Activated gamma-delta T cell (primary cell): ENCODE data around the gene CABP2.

Experiments
- DNase-seq: peaks from one replicate; lab custom pipeline; 2025; lab: John Stamatoyannopoulos, UW

Gene CABP2

DNA sequence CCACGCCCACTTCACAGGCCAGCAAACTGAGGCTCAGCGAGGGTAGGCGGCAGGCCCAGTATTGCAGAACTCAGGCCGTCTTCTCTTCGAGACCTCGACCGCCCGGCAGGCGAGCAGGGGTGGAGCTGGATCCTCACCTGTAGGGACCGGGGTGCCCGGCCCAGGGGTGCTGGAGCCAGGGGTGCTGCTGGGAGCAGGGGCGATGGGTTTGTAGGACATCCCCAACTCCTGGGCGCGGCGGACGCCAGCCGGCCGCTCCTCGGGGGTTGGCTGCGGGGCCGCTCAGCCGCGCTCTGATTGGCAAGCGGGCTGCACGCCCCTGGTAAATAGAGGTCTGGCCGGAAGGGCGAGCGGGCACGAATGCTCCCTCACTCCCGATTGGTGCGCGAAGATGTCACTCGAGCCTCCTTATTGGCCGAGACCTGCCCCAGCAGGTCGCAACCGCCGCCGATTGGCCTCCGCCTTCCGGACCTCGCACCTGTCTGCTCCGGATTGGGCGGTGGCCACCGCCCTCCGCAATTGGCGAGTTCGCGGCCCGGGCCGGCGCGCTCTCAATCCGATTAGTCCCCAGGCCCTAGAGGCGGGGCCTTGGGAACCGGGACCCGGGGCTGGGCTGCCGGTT lies 15.3 kb downstream of the CABP2 start, which contains the start of gene CDK2AP2:
TSS of gene CDK2AP2 (minus strand) at position 299 of the 622 bp plus-strand sequence. CDS start at position 219, 80 bp downstream.
- peak; percentile 97 for DNase-seq

DNA sequence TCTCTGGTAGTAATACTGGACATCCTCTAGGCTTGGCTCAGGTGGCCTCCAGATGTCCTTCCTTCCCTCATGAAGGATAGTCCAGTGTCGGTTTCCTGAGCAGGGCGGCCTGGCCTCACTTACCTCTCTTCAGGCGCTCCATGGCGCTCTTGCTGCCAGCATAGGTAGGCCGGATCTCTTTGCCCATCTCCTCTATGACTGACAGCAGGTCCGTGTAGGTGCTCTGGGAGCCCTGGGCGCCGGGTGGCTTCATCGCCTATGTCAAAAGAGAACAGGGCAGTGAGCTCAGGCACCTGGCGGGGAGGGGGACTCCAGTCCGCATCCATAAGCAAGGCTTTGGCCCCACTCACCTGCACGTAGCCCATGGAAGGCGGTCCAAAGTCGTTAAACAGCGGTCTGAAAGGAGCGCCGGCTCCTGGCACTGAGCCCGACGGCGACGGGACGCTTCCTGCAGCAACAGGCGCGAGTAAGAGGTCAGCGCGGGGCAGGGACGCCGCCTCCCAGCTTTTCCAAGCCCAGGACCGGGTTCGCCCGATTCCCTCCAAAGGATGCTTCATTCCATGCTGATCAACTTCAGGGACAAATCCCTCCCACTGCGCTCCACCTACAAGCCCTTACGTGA lies 15.9 kb downstream of the CABP2 start:
- no peak for DNase-seq

DNA sequence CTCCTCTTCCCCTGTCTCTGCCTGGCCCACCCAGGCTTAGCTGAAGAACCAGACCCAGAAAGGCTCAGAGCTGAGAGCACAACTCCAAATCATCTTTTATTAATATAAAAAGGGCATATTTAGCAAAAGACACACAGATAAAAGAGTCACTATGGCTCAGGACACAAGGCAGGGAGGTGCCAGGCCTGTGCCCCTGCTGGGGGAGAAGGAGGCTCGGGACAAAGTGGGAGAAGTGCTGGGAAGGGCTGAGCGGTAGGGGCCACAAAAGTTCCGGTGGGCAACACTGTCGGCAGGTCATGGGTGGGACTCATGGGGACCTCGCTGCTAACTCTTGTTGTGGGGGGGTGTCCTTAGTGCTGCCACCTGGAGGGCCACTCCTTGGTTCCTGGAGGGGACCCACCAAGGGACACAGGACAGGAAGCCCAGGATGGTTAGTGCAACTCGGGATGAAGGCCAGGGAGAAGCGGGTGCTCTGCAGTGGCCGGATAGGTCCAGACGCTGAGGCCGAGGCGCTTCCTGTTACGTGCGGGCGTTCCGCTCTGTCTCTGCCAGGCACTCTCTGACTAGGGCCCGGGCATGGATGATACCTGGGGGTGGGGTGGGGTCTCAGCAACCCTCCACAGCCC lies 16.7 kb downstream of the CABP2 start:
- DNase-seq, result no peak

DNA sequence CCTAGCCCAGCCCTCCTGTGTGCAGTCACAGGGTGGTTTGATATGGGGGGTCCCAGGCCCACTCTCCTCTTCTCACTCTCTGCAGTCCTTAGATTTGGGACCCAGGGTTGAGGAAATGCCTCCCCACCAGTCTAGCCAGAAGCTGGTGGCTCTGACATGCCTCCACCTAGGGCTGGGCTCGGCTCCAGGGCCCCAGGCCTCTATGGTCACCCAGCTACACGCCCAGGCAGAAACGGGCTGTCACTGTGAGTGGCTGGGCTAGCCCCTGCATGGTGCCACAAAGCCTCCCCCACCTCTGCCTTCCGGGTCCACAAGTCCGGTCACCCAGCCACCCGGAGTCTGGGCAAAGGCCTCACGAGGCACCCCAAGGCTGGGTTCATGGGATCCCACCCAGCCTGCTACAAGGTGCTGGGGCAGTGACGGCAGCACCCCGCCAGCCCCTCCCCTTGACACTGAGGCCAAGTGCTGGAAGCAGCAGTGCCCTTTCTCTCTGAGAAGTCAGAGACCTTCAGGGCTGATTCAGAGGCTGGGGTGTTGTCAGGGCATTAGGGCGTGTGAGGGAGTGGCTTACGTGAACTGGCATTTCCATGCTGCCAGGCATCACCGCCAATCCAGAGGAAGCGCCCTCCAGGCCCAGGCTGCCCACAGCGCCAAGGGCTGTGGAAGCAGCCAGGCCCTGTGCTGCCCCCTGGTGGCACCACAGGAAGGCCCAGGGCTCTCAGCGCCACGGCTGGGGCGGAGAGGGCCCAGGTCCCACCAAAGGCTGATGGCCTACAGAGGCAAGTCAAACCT lies 17.4 kb downstream of the CABP2 start:
- peak; percentile 77 for DNase-seq

GRCh38 chr11:67504950-67505581 lies 18.2 kb downstream of the CABP2 start, which contains the start of gene PITPNM1:
PITPNM1 (minus strand) TSS chr11:67505363; CDS start chr11:67504180, 1,183 bp downstream.
- peak; percentile 61 for DNase-seq

- DNase-seq, result peak; percentile 60
These were observed 19.0 kb downstream of the CABP2 start for GRCh38 chr11:67504005-67504949.

DNA sequence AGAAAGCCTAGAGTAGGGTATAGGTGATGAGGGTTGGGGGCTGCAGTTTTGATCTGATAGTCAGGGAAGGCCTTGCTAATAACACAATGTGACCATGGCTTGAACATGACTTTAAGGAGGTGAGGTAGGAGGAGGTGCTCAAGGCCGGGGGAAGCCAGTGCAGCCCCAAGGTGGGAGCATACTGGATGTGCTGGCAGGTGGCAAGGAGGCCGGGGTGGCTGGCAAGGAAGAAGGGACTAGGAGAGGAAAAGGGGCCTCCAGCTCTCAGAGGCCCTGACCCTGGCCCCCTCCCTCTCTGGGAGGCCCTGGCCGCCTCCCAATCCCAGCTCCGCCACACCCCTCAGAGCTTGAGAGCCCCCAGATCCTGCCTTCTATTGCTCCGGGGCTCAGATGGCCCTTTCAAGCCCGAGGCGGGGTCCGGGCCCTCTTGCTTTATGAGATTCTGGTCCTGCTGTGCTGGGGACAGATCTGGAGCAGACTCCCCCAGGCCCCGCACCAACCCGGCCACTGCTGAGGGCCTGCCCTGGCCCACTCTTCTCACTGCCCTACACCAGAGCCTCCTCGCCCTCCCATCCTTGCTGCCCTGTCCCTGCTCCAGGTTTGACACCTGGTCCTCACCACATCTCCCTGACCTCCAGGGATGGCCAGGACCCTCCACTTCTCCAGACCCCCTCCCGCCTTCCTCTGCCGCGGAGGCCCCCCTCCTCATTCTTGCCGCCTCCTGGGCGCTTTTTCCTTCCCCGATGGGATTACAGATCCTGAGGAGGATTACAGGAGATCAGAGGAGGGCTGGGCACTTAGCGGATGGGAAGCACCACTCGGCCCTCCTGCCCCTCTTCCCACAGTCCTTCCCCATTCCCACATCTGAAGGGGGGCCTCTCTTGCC lies 19.9 kb downstream of the CABP2 start:
- no peak for DNase-seq

- no peak for DNase-seq
These were observed 20.8 kb downstream of the CABP2 start for GRCh38 chr11:67502328-67502979.

- no peak for DNase-seq
These were observed 21.4 kb downstream of the CABP2 start for GRCh38 chr11:67501854-67502253.

- no peak for DNase-seq
These were observed 22.2 kb downstream of the CABP2 start for GRCh38 chr11:67500831-67501715.

- DNase-seq, result no peak
These were observed 22.8 kb downstream of the CABP2 start for GRCh38 chr11:67500484-67500821.

DNA sequence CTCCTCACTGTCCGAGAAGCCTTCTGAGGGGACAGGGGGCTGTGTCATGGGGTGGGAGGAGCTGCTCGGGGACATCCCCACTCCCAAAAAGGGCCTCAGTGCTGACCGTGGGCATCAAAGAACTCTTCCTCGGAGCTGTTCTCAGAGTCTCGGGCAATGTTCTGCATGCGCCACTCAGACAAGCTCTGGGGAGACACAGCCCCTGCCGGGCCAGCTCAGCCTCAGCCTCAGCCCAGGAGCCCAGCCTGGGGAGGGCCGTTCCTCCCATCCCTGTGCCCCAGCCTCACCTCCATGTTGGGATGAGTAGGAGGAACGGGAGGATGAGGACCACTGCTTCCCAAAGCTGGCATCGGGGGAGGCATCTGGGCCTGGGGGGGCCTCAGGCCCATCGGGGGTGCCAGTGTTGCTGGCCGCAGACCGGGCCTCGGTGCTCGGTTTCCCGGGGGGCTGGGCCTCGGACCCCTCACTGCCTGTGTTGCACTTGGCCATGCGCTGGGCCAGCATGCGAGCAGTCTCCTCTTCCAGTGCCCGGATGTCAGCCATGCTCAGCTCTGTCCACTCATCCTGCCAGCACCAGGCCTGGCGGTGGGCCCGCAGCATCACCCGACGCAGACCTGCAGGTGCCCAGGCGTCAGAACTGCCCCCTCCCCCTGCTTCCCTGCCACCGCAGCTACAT lies 23.3 kb downstream of the CABP2 start:
- no peak for DNase-seq

DNA sequence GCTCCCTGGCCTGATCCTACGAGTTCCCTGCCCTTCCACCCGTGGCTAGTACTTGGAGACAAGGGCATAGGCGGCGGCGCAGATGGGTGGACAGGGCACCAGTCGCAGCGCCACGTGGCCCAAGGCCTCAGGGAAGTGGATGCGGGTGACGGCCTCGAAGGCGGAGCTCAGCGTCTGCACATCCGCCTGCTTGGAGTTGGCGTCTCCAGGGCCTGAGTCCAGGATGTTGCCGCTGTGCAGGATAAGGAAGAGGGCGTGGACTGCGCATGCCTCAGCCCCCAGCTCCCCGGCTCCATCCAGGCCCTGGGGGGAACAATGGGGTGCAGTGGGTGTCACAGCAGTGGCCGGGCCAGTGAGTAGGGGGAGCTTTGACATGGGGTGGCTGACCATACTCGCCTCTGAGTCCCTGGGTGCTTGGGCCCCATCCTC lies 24.7 kb downstream of the CABP2 start:
- no peak for DNase-seq

GRCh38 chr11:67497656-67498291 lies 25.5 kb downstream of the CABP2 start:
- DNase-seq, result no peak

- no peak for DNase-seq
These were observed 27.1 kb downstream of the CABP2 start for GRCh38 chr11:67496113-67496512.

GRCh38 chr11:67495234-67496005 lies 27.8 kb downstream of the CABP2 start:
- no peak for DNase-seq
